GM12865 (cell line): ENCODE measurements around the gene LONP2.

Experiments
- DNase-seq: peaks from one replicate; pipeline ENCODE4 v3.0.0; 2010; ENCODE audit warnings: low read depth
- H3K4me3 ChIP-seq: 2 replicates; pipeline ENCODE4 v1.5.1; 2011; ENCODE audit warnings: mild to moderate bottlenecking, low read depth, low read length, control low read depth
- TF ChIP-seq, protein P1 (sequence below): IDR thresholded peaks from 2 replicates; pipeline ENCODE4 v1.5.1; 2011; ENCODE audit warnings: low read length, control low read depth, low read depth, inconsistent platforms; ENCODE audit not compliant: insufficient read depth; ENCODE audit errors: missing control alignments

Gene LONP2

DNA sequence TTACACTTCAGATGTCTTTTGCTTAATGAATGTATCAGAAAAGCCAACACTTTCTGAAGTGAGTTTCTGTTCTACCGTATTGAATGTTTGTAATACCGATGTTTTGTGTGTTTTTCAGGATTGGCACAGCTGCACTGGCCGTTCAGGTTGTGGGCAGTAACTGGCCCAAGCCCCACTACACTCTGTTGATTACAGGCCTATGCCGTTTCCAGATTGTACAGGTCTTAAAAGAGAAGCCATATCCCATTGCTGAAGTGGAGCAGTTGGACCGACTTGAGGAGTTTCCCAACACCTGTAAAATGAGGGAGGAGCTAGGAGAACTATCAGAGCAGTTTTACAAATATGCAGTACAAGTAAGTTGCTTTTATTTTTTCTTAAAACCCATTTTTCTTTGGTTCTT lies 7.9 kb downstream of the LONP2 start:
- DNase-seq, result no peak
- TF ChIP-seq, protein P1, sequence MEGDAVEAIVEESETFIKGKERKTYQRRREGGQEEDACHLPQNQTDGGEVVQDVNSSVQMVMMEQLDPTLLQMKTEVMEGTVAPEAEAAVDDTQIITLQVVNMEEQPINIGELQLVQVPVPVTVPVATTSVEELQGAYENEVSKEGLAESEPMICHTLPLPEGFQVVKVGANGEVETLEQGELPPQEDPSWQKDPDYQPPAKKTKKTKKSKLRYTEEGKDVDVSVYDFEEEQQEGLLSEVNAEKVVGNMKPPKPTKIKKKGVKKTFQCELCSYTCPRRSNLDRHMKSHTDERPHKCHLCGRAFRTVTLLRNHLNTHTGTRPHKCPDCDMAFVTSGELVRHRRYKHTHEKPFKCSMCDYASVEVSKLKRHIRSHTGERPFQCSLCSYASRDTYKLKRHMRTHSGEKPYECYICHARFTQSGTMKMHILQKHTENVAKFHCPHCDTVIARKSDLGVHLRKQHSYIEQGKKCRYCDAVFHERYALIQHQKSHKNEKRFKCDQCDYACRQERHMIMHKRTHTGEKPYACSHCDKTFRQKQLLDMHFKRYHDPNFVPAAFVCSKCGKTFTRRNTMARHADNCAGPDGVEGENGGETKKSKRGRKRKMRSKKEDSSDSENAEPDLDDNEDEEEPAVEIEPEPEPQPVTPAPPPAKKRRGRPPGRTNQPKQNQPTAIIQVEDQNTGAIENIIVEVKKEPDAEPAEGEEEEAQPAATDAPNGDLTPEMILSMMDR, result no peak

DNA sequence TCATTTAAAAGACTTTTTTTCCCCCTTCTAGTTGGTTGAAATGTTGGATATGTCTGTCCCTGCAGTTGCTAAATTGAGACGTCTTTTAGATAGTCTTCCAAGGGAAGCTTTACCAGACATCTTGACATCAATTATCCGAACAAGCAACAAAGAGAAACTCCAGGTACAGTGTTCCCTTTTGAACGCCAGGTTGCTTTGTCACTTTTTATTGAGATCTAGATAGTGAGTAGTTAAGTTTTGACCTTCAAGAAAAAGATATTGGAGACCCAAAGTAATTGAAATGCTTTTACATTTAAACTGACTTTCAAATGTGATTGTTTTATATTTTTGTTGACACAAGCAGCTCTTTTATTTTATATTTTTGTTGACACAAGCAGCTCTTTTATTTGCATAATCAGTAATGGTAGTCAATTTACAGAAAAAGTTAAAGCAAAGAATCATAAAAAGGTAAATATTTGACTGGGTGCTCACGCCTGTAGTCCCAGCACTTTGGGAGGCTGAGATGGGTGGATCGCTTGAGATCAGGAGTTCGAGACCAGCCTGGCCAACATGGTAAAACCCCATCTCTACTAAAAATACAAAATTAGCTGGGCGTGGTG lies 12.6 kb downstream of the LONP2 start:
- H3K4me3 ChIP-seq, result no peak overlapping the region
- TF ChIP-seq, protein P1, result no peak
- DNase-seq, result no peak

More for the DNA sequence above, 7.9 kb downstream of the LONP2 start:
- H3K4me3 ChIP-seq, result no peak overlapping the region

DNA sequence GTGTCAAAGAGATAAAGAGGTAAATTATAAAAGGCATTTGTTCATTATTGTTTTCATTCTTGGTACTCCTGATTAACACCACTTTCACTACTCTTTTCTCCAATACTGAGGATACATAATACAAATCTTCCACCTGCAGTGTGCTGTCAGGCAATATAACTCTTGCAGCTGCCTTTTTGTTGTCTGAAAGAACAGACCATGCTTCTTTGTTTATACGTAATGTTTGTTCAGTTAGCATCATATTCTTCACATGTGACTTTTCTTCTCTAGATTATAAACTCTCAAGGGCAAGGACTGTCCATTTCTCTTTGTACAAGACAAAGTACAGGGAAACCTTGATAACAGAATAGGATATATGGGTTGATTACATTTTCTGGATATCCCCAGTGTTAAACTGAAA lies 17.5 kb downstream of the LONP2 start:
- TF ChIP-seq, protein P1, result no peak
- DNase-seq, result no peak
- H3K4me3 ChIP-seq, result no peak overlapping the region

DNA sequence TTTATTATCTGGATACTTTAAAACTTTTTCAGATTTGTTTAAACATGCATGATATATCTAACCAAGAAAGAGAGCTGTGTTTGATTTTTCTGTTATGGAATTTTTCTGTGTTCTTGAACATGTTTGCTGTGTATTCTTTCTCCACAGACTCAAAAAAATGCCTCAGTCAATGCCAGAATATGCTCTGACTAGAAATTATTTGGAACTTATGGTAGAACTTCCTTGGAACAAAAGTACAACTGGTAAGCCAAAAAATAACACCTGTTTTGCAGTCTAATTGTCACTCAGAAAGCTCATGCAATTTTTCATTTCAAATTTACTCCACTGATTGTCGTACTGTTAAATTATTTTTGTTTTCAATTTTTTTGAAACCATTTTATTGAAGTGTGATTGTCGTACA lies 18.5 kb downstream of the LONP2 start:
- no peak overlapping the region for H3K4me3 ChIP-seq
- TF ChIP-seq, protein P1, result no peak
- DNase-seq, result no peak

DNA sequence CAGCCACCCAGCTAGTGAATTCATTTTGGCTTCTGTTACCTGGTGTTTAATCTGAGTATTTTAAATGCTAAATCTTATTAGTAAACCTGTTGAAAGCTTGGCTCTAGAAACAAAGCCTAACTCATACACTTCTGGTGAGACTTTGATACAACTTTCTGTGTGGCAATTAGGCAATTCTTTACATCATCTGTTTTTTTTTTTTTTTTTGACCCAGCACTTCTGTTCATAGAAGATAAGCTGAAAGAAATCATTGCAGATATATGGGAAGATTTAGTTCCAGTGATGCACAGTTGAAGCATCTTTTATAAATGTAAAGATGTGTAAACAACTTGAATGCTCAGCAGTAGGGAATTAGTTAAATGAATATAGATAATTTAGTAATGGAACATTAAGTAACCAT lies 24.9 kb downstream of the LONP2 start:
- TF ChIP-seq, protein P1, result no peak
- DNase-seq, result no peak
- no peak overlapping the region for H3K4me3 ChIP-seq

DNA sequence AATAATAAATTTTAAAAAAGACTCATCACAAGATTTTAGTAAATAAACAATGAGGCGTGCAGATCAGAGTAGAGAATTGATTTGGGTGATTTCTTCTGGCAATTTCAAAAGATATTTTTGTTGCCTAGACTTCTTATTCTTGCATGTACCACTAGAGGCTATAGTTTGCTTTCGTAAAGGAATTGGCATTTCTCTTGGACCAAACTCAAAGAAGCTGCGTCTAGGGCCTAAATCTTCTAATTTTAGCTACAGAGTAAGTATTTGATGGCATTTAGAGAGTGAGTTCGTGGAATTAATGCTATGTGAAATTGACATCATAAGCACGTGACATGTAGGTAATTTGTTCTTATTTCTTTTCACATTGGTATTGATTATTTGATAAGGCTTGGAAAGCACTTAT lies 27.6 kb downstream of the LONP2 start:
- no peak overlapping the region for H3K4me3 ChIP-seq
- no peak for DNase-seq
- TF ChIP-seq, protein P1, result no peak

DNA sequence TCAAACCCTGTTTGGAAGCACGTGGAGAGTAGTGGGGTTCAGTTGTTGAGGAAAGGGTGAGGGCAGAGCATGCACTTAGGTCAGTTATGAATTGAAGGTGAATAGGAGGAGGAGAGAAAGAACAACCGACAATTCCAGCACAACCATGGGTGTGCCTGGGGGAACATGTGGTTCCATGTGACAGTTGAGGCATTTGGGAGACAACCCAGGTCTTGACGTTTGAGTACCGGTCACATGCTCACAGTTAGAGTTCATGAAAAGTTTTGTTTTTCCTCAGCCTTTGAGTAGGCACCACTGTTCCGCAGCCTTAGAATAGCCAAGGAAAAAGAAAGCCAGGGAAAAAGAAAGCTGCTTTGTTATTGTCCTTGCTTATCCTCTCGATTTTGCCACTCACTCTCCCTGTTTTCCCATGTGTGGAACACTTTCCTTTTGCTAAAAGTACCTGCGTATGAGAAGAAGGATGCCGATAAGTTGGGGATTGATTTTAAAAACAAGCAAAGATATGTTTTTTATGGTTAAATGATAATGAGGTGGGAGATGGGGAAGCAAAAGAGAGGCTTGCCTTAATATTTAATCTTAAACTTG lies 28.8 kb downstream of the LONP2 start:
- no peak overlapping the region for H3K4me3 ChIP-seq
- TF ChIP-seq, protein P1, result no peak
- DNase-seq, result no peak
